Sigmoid colon (tissue), 4 donors: ENCODE results near the gene ARTN.

Experiments used
- CTCF ChIP-seq, 4 experiments: fragments of 450-650 bp in 3 of 4; fragments of 200-600 bp in 1 of 4; IDR thresholded peaks; one replicate each; pipeline ENCODE4 v1.5.1; 2016 to 2019; ENCODE audit warnings: antibody characterized with exemption in 4 of 4, mild to moderate bottlenecking in 3 of 4, moderate library complexity in 2 of 4
- POLR2A ChIP-seq, 2 donors: fragments of 450-650 bp; IDR thresholded peaks; one replicate each; pipeline ENCODE4 v1.6.1; 2016; ENCODE audit warnings: antibody characterized with exemption in 2 of 2, mild to moderate bottlenecking in 2 of 2, moderate library complexity in 2 of 2
- POLR2AphosphoS5 ChIP-seq, 4 donors: sonication (generic); formaldehyde crosslinking; IDR thresholded peaks; one replicate each; pipeline ENCODE4 v1.6.1; 2017; ENCODE audit warnings: antibody characterized with exemption in 4 of 4

GRCh38 chr1:43921022-43921421, 12.6 kb upstream of the ARTN start:
- TF ChIP-seq CTCF (IDR thresholded peaks at IDR 0.05) (no peak), POLR2A (IDR thresholded peaks at IDR 0.05) (no peak), POLR2AphosphoS5 (IDR thresholded peaks at IDR 0.05) (no peak)
